SW 1271 (cell line): Measurements from ENCODE around the gene S1PR4.
"Not testable (repeated sequence)": the region's sequence is repeated elsewhere in the genome, so short reads cannot be mapped to it uniquely, and the experiment has no call there.

Experiments used
- DNase-seq, 2 experiments: peaks; one replicate each; lab custom pipeline; 2025; lab: John Stamatoyannopoulos, UW

The S1PR4 gene

GRCh38 chr19:3152419-3152780, 26.2 kb upstream of the S1PR4 start:
- no peak for DNase-seq

- DNase-seq: no peak
Observed at GRCh38 chr19:3153286-3154230, 25.0 kb upstream of the S1PR4 start.

DNA sequence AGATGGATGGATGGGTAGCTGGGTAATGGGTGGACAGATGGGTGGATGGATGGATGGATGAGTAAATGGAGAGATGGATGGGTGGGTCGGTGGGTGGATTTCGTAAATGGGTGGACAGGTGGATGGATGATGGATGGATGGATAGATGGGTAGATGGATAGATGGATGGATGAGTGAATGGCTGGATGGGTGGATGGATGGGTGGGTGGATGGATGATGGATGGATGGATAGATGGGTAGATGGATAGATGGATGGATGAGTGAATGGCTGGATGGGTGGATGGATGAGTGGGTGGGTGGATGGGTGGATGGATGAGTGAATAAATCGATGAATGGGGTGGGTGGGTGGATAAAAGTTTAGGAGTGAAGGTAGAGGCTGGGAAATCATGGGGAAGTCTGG, 24.1 kb upstream of the S1PR4 start:
- DNase-seq: not testable (repeated sequence)

- DNase-seq: peak; percentile 98 to 99
Observed at GRCh38 chr19:3154957-3155736, 23.4 kb upstream of the S1PR4 start.

- DNase-seq: no peak
Observed at GRCh38 chr19:3157096-3157845, 21.3 kb upstream of the S1PR4 start.

DNA sequence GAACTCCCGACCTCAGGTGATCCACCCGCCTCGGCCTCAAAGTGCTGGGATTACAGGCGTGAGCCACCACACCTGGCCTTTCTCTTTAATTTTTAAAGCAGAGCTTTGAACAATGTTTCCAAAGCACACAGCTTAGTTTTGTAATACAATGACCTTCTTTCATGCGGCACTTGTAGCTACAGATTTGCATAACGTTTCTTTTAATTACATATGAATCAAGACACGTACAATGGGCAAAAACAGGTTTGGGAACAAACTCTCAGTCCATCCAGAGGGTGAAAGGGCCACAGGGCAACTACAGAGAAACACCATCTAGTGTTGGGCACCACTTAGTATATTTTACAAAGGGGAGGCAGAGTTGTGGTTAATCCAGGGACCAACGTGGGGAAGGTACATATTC, 19.0 kb upstream of the S1PR4 start:
- DNase-seq: no peak

DNA sequence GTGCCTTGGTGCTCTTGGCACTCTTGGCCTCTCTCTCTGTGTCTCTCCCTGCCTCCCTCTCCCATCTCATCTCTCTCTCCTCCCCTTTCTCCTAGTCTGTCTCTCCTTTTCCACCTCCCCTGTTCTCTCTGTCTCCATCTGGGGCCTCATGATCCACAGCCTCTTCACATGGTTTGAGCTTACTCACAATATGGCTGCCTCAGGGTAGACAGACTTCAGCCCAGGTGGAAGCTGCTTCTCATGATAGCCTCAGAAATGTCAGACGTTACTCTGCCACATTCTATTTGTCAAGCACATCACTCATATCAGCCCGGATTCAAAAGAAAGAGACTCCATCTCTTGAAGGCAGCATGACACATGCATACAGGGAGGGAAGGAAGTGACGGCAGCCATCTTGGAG, 18.4 kb upstream of the S1PR4 start:
- DNase-seq: no peak

DNA sequence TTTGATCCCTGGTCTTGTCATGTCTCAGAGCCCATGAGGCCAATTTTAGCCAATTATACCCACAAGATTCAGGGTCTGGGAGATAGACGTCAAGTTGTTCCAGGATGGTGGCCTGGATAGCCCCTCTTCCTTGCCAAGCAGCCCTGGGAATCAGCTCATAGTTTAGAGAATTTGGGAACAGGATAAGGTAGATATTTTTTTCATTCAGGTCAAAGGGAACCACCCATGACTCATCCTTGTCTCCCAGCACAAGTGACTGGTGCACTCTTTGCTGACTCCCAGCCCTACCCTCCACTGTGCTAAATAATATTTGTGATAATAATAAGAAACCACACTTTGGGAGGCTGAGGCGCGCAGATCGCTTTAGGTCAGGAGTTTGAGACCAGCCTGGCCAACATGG, 17.1 kb upstream of the S1PR4 start:
- DNase-seq: no peak

GRCh38 chr19:3162418-3163229, 15.9 kb upstream of the S1PR4 start:
- DNase-seq: no peak

- peak in 1 of 2 experiments; percentile 42 for DNase-seq
Observed at GRCh38 chr19:3163230-3163886, 15.2 kb upstream of the S1PR4 start.

GRCh38 chr19:3163943-3164342, 14.6 kb upstream of the S1PR4 start:
- DNase-seq: no peak

DNA sequence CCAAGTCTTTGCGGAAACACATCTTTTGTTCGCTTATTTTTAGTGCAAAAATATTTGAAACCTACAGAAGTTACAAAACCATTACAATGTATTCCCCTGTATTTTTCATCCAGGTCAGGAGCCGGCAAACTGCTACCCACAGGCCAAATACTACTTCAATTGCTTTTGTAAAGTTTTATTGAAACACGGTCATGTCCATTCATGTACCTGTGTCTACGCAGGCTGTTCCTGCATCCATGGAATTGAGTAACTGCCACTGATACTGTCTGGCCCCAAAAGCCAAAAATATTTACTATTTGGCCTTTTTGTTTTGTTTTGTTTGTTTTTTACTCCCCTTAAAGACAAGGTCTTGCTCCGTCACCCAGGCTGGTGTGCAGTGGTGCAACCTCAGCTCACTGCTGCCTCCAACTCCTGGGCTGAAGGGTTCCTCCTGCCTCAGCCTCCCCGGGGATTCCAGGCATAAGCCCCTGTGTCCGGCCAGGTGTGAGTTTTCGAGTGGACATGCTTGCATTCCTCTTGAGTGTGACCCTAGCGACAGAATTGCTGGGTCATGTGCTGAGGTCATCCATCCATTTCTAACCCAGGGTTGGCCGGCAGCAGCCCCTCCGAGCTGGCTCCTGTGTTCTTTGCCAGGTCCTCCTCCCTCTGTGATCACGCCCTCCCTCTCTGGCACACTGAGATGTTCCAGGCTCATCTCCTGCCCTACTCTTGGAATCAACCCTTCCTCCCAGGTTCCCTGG, 10.9 kb upstream of the S1PR4 start:
- DNase-seq: no peak

- no peak for DNase-seq
Observed at GRCh38 chr19:3171894-3172672, 6.5 kb upstream of the S1PR4 start.

DNA sequence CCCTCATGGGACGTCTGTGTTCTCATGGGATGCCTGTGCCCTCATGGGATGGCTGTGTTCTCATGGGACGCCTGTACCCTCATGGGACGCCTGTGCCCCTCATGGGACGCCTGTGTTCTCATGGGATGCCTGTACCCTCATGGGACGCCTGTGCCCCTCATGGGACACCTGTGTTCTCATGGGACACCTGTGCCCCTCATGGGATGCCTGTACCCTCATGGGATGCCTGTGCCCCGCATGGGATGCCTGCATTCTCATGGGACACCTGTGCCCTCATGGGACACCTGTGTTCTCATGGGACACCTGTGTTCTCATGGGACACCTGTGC, 5.9 kb upstream of the S1PR4 start:
- DNase-seq: not testable (repeated sequence)

DNA sequence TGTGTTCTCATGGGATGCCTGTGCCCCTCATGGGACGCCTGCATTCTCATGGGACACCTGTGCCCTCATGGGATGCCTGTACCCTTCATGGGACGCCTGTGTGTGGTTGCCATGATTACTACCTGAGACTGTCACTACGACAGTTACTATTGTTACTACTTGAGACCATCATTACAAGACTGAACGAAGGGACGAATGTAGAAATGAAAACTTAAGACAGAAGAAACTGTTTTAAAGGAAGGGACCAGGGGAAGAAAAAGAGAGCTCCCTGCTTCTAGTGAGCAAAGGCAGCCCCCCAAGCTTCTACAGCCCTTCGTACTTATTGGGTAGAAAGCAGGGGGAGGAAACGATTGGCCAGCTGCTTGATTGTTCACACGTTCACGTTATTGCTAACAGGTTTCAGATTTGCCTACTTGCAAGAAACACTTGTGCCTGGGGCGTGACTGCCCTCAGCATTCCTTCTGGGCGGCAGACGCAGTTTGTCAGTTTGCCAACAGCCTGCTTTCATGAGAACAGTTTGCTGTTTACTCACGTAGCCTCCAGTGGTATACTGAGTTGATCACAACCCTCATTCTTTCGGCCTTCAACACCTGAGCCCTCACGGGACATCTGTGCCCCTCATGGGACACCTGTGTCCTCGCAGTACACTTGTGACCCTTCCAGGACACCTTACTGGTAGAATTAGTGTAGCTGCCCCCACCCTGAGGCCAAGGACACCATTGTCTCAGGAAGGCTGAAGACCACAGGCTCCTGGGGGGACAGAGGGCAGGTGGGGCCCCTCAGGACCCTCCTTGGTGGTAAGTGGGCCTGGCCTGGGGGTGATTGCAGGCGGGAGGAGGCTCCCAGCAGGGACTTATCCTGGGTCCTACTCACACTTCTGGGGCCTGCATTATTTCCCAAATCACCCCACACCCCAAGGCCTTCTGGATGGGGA, 2.5 kb upstream of the S1PR4 start:
- DNase-seq: no peak

DNA sequence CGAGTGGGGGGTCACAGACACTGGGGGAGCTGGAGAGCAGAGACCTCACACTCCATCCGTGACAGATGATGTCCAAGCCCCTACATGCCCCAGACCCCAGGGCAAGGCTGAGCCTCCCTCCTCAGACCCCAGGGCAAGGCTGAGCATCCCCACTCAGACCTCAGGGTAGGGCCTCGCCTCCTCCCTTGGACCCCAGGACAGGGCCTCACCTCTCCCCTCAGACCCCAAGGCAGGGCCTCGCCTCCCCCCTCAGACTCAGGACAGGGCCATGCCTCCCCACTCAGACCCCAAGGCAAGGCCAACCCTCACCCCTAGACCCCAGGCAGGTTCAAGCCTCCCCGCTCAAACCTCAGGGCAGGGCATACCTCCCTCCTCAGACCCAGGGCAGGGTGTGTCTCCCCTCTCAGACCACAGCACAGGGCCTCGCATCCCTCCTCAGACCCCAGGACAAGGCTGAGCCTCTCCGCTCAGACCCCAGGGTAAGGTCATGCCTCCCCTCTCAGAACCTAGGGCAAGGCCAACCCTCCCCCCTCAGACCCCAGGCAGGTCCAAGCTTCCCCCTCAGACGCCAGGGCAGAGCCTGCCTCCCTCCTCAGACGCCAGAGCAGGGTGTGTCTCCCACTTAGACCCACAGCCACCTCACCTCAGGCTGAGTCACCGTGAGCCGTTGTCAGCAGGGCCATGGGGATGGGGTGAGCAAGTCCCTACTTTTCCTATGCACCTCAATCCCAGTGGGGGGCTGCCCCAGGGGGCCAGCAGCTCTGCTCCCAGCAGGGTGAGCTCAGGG, 1.7 kb upstream of the S1PR4 start:
- peak; percentile 33 for DNase-seq

DNA sequence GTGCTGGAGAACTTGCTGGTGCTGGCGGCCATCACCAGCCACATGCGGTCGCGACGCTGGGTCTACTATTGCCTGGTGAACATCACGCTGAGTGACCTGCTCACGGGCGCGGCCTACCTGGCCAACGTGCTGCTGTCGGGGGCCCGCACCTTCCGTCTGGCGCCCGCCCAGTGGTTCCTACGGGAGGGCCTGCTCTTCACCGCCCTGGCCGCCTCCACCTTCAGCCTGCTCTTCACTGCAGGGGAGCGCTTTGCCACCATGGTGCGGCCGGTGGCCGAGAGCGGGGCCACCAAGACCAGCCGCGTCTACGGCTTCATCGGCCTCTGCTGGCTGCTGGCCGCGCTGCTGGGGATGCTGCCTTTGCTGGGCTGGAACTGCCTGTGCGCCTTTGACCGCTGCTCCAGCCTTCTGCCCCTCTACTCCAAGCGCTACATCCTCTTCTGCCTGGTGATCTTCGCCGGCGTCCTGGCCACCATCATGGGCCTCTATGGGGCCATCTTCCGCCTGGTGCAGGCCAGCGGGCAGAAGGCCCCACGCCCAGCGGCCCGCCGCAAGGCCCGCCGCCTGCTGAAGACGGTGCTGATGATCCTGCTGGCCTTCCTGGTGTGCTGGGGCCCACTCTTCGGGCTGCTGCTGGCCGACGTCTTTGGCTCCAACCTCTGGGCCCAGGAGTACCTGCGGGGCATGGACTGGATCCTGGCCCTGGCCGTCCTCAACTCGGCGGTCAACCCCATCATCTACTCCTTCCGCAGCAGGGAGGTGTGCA, 587 bp downstream of the S1PR4 start:
- no peak for DNase-seq
